Loucy (cell line): ENCODE data around the gene VPS37C.

Experiments
- H2AFZ ChIP-seq: fragments of 200-600 bp; sonication (generic); 2 replicates; pipeline ENCODE4 v1.6.0; 2016; ENCODE audit warnings: antibody characterized with exemption, mild to moderate bottlenecking, low read length, moderate library complexity
- H3F3A ChIP-seq: fragments of 200-600 bp; 2 replicates; pipeline ENCODE4 v1.6.0; 2016; ENCODE audit warnings: antibody characterized with exemption, low read depth, mild to moderate bottlenecking
- H3K27me3 ChIP-seq: fragments of 200-600 bp; sonication (generic); 2 replicates; pipeline ENCODE4 v1.6.1; 2014; ENCODE audit warnings: low read length, mild to moderate bottlenecking; ENCODE audit not compliant: insufficient read depth, poor library complexity, severe bottlenecking
- H3K36me3 ChIP-seq: fragments of 200-600 bp; sonication (generic); 2 replicates; pipeline ENCODE4 v1.6.1; 2016; ENCODE audit warnings: low read length; ENCODE audit not compliant: insufficient read depth
- H3K4me1 ChIP-seq: fragments of 200-600 bp; sonication (generic); 2 replicates; pipeline ENCODE4 v1.5.1; 2014; ENCODE audit warnings: low read length, mild to moderate bottlenecking; ENCODE audit not compliant: insufficient read depth, poor library complexity, severe bottlenecking
- H3K4me2 ChIP-seq: fragments of 200-600 bp; sonication (generic); 2 replicates; pipeline ENCODE4 v1.6.0; 2014; ENCODE audit warnings: antibody characterized with exemption, low read length, low read depth, mild to moderate bottlenecking; ENCODE audit not compliant: poor library complexity, severe bottlenecking
- H3K4me3 ChIP-seq: fragments of 200-600 bp; sonication (generic); 2 replicates; pipeline ENCODE4 v1.5.1; 2014; ENCODE audit warnings: low read length, mild to moderate bottlenecking, mixed read lengths; ENCODE audit not compliant: poor library complexity, severe bottlenecking
- H3K79me2 ChIP-seq: fragments of 200-600 bp; sonication (generic); 2 replicates; pipeline ENCODE4 v1.6.1; 2014; ENCODE audit warnings: low read length; ENCODE audit not compliant: insufficient read depth
- H3K9ac ChIP-seq: fragments of 200-600 bp; sonication (generic); 2 replicates; pipeline ENCODE4 v1.6.0; 2014; ENCODE audit warnings: mild to moderate bottlenecking, low read depth, low read length, moderate library complexity; ENCODE audit not compliant: poor library complexity, severe bottlenecking
- H3K9me2 ChIP-seq: fragments of 200-600 bp; sonication (generic); replicated peaks from 2 replicates; pipeline ENCODE4 v1.6.1; 2016; ENCODE audit warnings: low read depth, low read length, mixed read lengths
- H3K9me3 ChIP-seq: fragments of 200-600 bp; sonication (generic); 2 replicates; pipeline ENCODE4 v1.6.1; 2014; ENCODE audit warnings: mild to moderate bottlenecking, antibody characterized with exemption, low read length, low read depth; ENCODE audit not compliant: insufficient read depth
- H4K20me1 ChIP-seq: fragments of 200-600 bp; sonication (generic); 2 replicates; pipeline ENCODE4 v1.6.0; 2014; ENCODE audit warnings: antibody characterized with exemption, low read length, mild to moderate bottlenecking; ENCODE audit not compliant: insufficient read depth, poor library complexity, severe bottlenecking
- EZH2phosphoT487 ChIP-seq: fragments of 200-600 bp; IDR thresholded peaks from 2 replicates; pipeline ENCODE4 v1.6.1; 2018; ENCODE audit warnings: antibody characterized with exemption, mild to moderate bottlenecking, moderate library complexity, borderline replicate concordance
- TF ChIP-seq, protein P1 (sequence below): fragments of 200-600 bp; sonication (generic); conservative IDR thresholded peaks from 2 replicates; pipeline ENCODE4 v1.5.1; 2014; ENCODE audit warnings: mild to moderate bottlenecking, antibody characterized with exemption, low read length

The VPS37C gene

DNA sequence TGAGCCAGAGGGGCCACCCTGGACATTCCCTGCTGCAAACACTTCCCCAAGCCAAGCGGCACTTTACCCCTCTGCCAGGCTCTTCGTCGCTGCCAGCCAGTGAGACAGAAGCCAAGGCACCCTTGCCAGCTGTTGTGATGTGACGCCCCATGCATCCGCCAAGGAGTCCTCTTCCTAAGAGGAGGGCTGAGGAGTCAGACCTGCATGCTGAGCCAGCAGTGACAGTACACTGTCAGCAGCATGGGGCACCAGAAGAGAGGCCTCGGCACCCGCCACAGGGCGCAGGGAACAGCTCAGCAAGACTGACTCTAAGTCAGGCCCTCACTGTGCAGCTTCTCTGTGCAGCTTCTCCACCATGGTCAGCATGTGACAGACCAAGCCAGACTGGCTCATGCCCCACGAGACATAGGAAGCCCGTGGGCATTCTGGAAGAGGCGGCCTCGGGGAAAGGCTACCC is 26.4 kb downstream of the VPS37C start:
- Histone ChIP-seq H4K20me1 (no peaks in the 10 kb centered on the region), H2AFZ (no peak overlapping the region), H3K27me3 (no peaks in the 10 kb centered on the region), H3K9ac (no peak overlapping the region), H3K4me3 (no peak overlapping the region), H3K4me2 (no peak overlapping the region), H3K9me2 (no peaks in the 10 kb centered on the region), H3K4me1 (peaks cover 7% of the 10 kb centered on the region), H3F3A (no peaks in the 10 kb centered on the region), H3K36me3 (peaks cover 7% of the 10 kb centered on the region; the same call in 1 of the 2 replicates), H3K9me3 (no peaks in the 10 kb centered on the region), H3K79me2 (no peaks in the 10 kb centered on the region)
- no peak for TF ChIP-seq EZH2phosphoT487
- TF ChIP-seq, protein P1, sequence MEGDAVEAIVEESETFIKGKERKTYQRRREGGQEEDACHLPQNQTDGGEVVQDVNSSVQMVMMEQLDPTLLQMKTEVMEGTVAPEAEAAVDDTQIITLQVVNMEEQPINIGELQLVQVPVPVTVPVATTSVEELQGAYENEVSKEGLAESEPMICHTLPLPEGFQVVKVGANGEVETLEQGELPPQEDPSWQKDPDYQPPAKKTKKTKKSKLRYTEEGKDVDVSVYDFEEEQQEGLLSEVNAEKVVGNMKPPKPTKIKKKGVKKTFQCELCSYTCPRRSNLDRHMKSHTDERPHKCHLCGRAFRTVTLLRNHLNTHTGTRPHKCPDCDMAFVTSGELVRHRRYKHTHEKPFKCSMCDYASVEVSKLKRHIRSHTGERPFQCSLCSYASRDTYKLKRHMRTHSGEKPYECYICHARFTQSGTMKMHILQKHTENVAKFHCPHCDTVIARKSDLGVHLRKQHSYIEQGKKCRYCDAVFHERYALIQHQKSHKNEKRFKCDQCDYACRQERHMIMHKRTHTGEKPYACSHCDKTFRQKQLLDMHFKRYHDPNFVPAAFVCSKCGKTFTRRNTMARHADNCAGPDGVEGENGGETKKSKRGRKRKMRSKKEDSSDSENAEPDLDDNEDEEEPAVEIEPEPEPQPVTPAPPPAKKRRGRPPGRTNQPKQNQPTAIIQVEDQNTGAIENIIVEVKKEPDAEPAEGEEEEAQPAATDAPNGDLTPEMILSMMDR, result no peak

DNA sequence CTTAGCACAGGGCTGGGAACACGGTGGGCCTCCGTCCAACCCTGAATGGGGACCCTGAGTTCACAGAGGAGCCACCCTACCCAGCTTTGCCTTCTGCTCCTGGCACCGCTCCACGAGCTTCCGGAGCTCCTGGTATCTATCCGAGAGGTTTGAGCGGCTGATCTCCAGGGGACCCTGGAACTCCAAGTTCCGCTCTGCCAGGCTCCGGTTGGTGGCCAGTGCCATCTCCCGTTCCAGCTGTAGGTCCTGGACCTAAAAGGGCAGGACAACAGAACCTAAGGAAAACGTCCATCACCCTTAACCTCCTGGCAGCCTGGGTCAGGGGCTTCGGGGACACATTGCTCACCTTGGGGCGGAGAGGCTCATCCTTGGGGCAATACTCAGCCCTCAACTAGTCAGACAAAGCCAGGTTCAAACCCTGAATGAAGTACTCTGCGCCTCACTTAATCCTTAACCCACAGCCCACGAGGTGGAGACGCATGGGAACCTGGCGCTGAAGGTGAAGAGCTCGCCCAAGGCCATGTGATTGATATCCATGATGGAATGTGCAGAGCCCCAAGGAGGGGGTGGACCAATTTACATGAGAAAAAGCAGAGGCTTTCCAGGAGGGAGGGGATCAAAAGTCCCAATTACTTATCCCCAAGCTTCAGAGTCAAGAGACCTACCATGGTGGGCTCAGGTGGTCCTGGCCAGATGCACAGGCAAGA is 27.1 kb downstream of the VPS37C start:
- H3K9ac ChIP-seq, result no peak overlapping the region
- no peaks in the 10 kb centered on the region for H3F3A ChIP-seq
- H3K27me3 ChIP-seq, result no peaks in the 10 kb centered on the region
- peaks cover 9% of the 10 kb centered on the region for H3K4me1 ChIP-seq
- no peak overlapping the region for H3K4me3 ChIP-seq
- H4K20me1 ChIP-seq, result no peaks in the 10 kb centered on the region
- no peaks in the 10 kb centered on the region for H3K9me2 ChIP-seq
- TF ChIP-seq, protein P1, result no peak
- no peak for TF ChIP-seq EZH2phosphoT487
- no peak overlapping the region for H3K4me2 ChIP-seq
- H3K9me3 ChIP-seq, result no peaks in the 10 kb centered on the region
- H3K79me2 ChIP-seq, result no peaks in the 10 kb centered on the region
- H2AFZ ChIP-seq, result no peak overlapping the region
- peaks cover 7% of the 10 kb centered on the region; the same call in 1 of the 2 replicates for H3K36me3 ChIP-seq

DNA sequence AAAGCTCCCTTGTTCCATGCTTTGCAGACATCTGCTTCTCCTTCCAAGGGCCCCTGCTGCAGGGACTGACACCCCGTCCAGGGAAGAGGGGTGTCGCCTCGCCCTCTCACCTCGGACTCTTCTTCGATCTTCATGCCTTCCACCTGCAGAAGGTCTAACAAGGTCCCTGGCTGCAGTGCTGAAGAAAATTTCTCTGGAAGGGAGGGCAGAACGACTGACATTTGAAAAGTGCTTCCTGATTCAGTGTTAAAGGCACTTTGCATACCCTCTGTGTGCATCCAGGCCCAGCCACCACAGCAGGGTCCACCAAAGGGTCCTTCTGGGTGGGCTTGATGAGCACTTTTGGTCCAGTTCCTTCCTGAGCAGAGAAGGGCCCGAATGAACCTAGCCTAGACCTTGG is 28.1 kb downstream of the VPS37C start:
- no peak overlapping the region for H2AFZ ChIP-seq
- TF ChIP-seq, protein P1, result no peak
- TF ChIP-seq EZH2phosphoT487, result no peak
- H3K27me3 ChIP-seq, result no peaks in the 10 kb centered on the region
- no peak overlapping the region for H3K4me3 ChIP-seq
- H3K4me1 ChIP-seq, result peaks cover 7% of the 10 kb centered on the region
- no peaks in the 10 kb centered on the region for H3K79me2 ChIP-seq
- no peaks in the 10 kb centered on the region for H4K20me1 ChIP-seq
- no peaks in the 10 kb centered on the region for H3K9me3 ChIP-seq
- no peak overlapping the region for H3K4me2 ChIP-seq
- peaks cover 7% of the 10 kb centered on the region; the same call in 1 of the 2 replicates for H3K36me3 ChIP-seq
- no peaks in the 10 kb centered on the region for H3K9me2 ChIP-seq
- no peak overlapping the region for H3K9ac ChIP-seq
- no peaks in the 10 kb centered on the region for H3F3A ChIP-seq
